ENCODE results near the gene TMBIM1. TPM values are rescaled to one million over a fixed set of nuclear protein-coding genes. Genes with fewer than 3 reads are reported as not detected.

The TMBIM1 gene
- total and polyA plus RNA-seq, 2 donors (not counting 3 experiments of a cell fraction or from before 2014, with no cell fraction given) = 141 to 229 TPM

GRCh38 chr2:218318241-218318640 is 25.9 kb upstream of the TMBIM1 start:
- Histone ChIP-seq H4K20me1 (replicated peaks; ENCODE audit: control insufficient read depth, extremely low read depth, insufficient read depth, low read length) (no peaks in the 10 kb centered on the region), H2AFZ (ENCODE audit: low read depth, low read length) (no peak overlapping the region), H3K79me2 (ENCODE audit: control insufficient read depth, insufficient read depth, low read length) (no peaks in the 10 kb centered on the region), H3K4me3 (replicated peaks in 1 of 3; ENCODE audit: insufficient read depth in 1 of 3, low read depth in 1 of 3, low read length in 3 of 3) (no peak overlapping the region), H3K9me3 (replicated peaks; ENCODE audit: control insufficient read depth, insufficient read depth, low read length) (no peaks in the 10 kb centered on the region), H3K4me1 (ENCODE audit: control insufficient read depth, extremely low read depth, insufficient read depth, low read length) (peaks cover 26% of the 10 kb centered on the region), H3K4me2 (ENCODE audit: insufficient read depth, low read length) (no peak overlapping the region), H3K9ac (replicated peaks; ENCODE audit: extremely low read depth, insufficient read depth, low read length) (no peak overlapping the region), H3K9me1 (replicated peaks; ENCODE audit: control insufficient read depth, extremely low read depth, insufficient read depth, low read length) (no peaks in the 10 kb centered on the region), H3K36me3 (ENCODE audit: control insufficient read depth in 2 of 2, extremely low read depth in 1 of 2, insufficient read depth in 2 of 2, low read length in 2 of 2) (no peaks in the 10 kb centered on the region), H3K27me3 (ENCODE audit: control insufficient read depth in 2 of 2, insufficient read depth in 2 of 2, low read length in 2 of 2) (no peaks in the 10 kb centered on the region), H3K27ac (ENCODE audit: insufficient read depth, low read depth, low read length) (no peak overlapping the region)
- BruUV-seq (replicated peaks) = no TSS peak
- DNase-seq (ENCODE audit: low read depth, low spot score) (no peak), FAIRE-seq (no peak)
- ChIA-PET POLR2A (no interaction called here), CTCF (no interaction called here)
- intact Hi-C loops (cut with micrococcal nuclease) = no loop called here
- dilution Hi-C loops (cut with MboI; ENCODE audit: extremely low pct_ligation_motif_present, low sequenced_read_pairs) = no loop called here
- TF ChIP-seq MYC (IDR thresholded peaks at IDR 0.05; ENCODE audit: low read depth, low read length) = no peak
- TF ChIP-seq CTCF (IDR thresholded peaks at IDR 0.05; ENCODE audit: extremely low read depth in 1 of 2, insufficient read depth in 1 of 2, low read depth in 1 of 2, low read length in 2 of 2) = no peak
- TF ChIP-seq POLR2A (IDR thresholded peaks at IDR 0.05; ENCODE audit: low read depth, low read length) = no peak
- TF ChIP-seq EZH2 (IDR thresholded peaks at IDR 0.05; ENCODE audit: borderline replicate concordance, low read depth, low read length, severe bottlenecking) = no peak
- no peak for TF ChIP-seq GATA2 (IDR thresholded peaks at IDR 0.05; ENCODE audit: insufficient read depth, insufficient read length, low read depth, low read length)
- TF ChIP-seq FOS (IDR thresholded peaks at IDR 0.05; ENCODE audit: borderline replicate concordance, insufficient read depth, low read length) = no peak
- no peak for TF ChIP-seq MAX (IDR thresholded peaks at IDR 0.05; ENCODE audit: insufficient read depth, insufficient read length)
- TF ChIP-seq POLR2AphosphoS5 (IDR thresholded peaks at IDR 0.05; ENCODE audit: insufficient read depth, low read depth, low read length) = no peak
- TF ChIP-seq JUN (IDR thresholded peaks at IDR 0.05; ENCODE audit: borderline replicate concordance, insufficient read depth, insufficient read length, low read depth) = no peak
